SK-N-SH treated with all-trans-retinoic acid at 6 μM for 48 hours (cell line): ENCODE results near the gene TFIP11.

Experiments used
- BACH2 ChIP-seq: fragments of 250-450 bp; sonication (Bioruptor Pico); IDR thresholded peaks from 2 replicates; pipeline ENCODE4 v1.9.0; 2021; ENCODE audit warnings: mild to moderate bottlenecking, borderline replicate concordance
- PATZ1 ChIP-seq: fragments of 250-450 bp; sonication (Bioruptor Pico); IDR thresholded peaks from 2 replicates; pipeline ENCODE4 v1.8.0; 2020; ENCODE audit warnings: mild to moderate bottlenecking, moderate library complexity, borderline replicate concordance

GRCh38 chr22:26527167-26527566, 14.9 kb upstream of the TFIP11 start:
- TF ChIP-seq PATZ1 (CRISPR knock-in tag) (no peak), BACH2 (CRISPR knock-in tag) (no peak)
